SK-N-SH (cell line): ENCODE measurements around the gene DNAJC13.

Experiments used
- CTCF ChIP-seq: fragments of 200-600 bp; sonication (generic); IDR thresholded peaks from 2 replicates; pipeline ENCODE4 v1.6.1; 2017; ENCODE audit warnings: antibody characterized with exemption, mild to moderate bottlenecking, moderate library complexity
- MAX ChIP-seq: IDR thresholded peaks from 2 replicates; pipeline ENCODE4 v1.4.0; 2012; ENCODE audit warnings: low read depth
- POLR2AphosphoS5 ChIP-seq: IDR thresholded peaks from 2 replicates; pipeline ENCODE4 v1.6.1; 2012; ENCODE audit warnings: low read depth, low read length
- RAD21 ChIP-seq: IDR thresholded peaks from 2 replicates; pipeline ENCODE4 v1.6.1; 2012; ENCODE audit warnings: mild to moderate bottlenecking, low read length
- TAF1 ChIP-seq: IDR thresholded peaks from 2 replicates; pipeline ENCODE4 v1.6.1; 2012; ENCODE audit warnings: low read depth, mild to moderate bottlenecking, low read length, moderate library complexity, borderline replicate concordance
- YY1 ChIP-seq: IDR thresholded peaks from 2 replicates; pipeline ENCODE4 v1.4.0; 2012; ENCODE audit warnings: low read depth, mild to moderate bottlenecking

- TF ChIP-seq TAF1 (no peak), CTCF (no peak), MAX (no peak), POLR2AphosphoS5 (no peak; the same call in 1 of the 2 replicates), YY1 (no peak), RAD21 (no peak)
Measured at GRCh38 chr3:132421832-132422231, 4.5 kb downstream of the DNAJC13 start.
